ENCODE data around the gene PTPN11. TPM values are rescaled to one million over a fixed set of nuclear protein-coding genes. Genes with fewer than 3 reads are reported as not detected.

Gene PTPN11
- polyA plus RNA-seq, 1 experiment, result 137 TPM

- POLR2A ChIA-PET, result no interaction called here
- H3K4me3 ChIP-seq (ENCODE audit: low read depth, low read length), result no peak overlapping the region
- TF ChIP-seq, protein P1, sequence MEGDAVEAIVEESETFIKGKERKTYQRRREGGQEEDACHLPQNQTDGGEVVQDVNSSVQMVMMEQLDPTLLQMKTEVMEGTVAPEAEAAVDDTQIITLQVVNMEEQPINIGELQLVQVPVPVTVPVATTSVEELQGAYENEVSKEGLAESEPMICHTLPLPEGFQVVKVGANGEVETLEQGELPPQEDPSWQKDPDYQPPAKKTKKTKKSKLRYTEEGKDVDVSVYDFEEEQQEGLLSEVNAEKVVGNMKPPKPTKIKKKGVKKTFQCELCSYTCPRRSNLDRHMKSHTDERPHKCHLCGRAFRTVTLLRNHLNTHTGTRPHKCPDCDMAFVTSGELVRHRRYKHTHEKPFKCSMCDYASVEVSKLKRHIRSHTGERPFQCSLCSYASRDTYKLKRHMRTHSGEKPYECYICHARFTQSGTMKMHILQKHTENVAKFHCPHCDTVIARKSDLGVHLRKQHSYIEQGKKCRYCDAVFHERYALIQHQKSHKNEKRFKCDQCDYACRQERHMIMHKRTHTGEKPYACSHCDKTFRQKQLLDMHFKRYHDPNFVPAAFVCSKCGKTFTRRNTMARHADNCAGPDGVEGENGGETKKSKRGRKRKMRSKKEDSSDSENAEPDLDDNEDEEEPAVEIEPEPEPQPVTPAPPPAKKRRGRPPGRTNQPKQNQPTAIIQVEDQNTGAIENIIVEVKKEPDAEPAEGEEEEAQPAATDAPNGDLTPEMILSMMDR (IDR thresholded peaks at IDR 0.05; ENCODE audit: low read depth, low read length), result no peak
Measured at GRCh38 chr12:112466835-112467234, 48.1 kb downstream of the PTPN11 start.

DNA sequence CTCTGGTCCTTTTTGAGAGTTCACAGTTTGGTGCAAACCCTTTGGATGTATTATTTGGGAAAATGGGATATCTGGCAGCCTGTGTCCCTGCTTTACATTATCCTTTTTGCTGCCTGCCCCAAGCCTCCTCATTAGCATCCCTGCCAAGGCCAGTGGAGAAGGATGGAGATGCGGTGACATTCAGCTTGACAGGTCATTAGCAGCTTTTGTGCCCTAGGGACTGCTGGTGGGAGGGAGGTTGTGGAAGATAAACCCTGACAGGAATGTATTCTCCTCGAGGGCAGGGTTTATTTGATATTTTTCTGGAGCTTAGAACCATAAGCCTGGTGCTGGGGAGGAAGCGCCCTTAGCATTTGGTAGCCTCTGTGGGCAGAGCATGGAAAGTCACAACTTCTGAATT, 49.3 kb downstream of the PTPN11 start:
- DNase-seq (ENCODE audit: low read depth, low spot score), result no peak
- no peak overlapping the region for H3K4me3 ChIP-seq (ENCODE audit: low read depth, low read length)
- H3K9me3 ChIP-seq (ENCODE audit: control insufficient read depth, insufficient read depth, low read length), result no peaks in the 10 kb centered on the region
- ChIA-PET POLR2A (no interaction called here), CTCF (no interaction called here)
- no peak overlapping the region for H3K27ac ChIP-seq (ENCODE audit: low read depth, low read length)
- TF ChIP-seq, protein P1 (IDR thresholded peaks at IDR 0.05; ENCODE audit: low read depth, low read length), result no peak
- H3K27me3 ChIP-seq (ENCODE audit: control insufficient read depth, insufficient read depth, low read length), result no peaks in the 10 kb centered on the region

More at GRCh38 chr12:112466835-112467234, 48.1 kb downstream of the PTPN11 start:
- Histone ChIP-seq H3K27ac (ENCODE audit: low read depth, low read length) (no peak overlapping the region), H3K27me3 (ENCODE audit: control insufficient read depth, insufficient read depth, low read length) (no peaks in the 10 kb centered on the region), H3K9me3 (ENCODE audit: control insufficient read depth, insufficient read depth, low read length) (no peaks in the 10 kb centered on the region)
- CTCF ChIA-PET, result no interaction called here
- DNase-seq (ENCODE audit: low read depth, low spot score), result no peak

DNA sequence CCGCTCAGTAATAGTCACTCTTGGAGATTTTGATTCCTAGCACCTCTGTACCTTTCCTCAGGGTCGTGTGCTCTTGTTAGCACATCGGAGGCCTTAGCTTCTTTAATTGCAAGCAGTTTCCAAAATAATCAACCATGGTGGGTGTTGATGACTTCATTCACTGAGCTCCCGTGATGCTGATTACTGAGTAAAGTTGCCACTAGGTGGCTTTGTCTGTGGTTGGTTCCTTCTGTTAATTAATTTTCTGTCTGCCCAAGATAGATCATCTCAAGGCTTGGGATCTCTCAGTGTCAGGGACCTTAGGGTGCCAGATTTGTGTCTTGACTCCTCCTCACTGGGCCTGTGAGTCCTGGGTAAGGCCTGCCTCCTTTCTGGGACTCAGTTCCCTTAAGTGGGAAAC, 54.3 kb downstream of the PTPN11 start:
- TF ChIP-seq, protein P1 (IDR thresholded peaks at IDR 0.05; ENCODE audit: low read depth, low read length), result no peak; the same call in 1 of the 2 replicates
- Histone ChIP-seq H3K4me3 (ENCODE audit: low read depth, low read length) (no peak overlapping the region), H3K9me3 (ENCODE audit: control insufficient read depth, insufficient read depth, low read length) (no peaks in the 10 kb centered on the region), H3K27me3 (ENCODE audit: control insufficient read depth, insufficient read depth, low read length) (no peaks in the 10 kb centered on the region), H3K27ac (ENCODE audit: low read depth, low read length) (no peak overlapping the region)
- ChIA-PET CTCF (no interaction called here), POLR2A (no interaction called here)
- DNase-seq (ENCODE audit: low read depth, low spot score), result no peak

DNA sequence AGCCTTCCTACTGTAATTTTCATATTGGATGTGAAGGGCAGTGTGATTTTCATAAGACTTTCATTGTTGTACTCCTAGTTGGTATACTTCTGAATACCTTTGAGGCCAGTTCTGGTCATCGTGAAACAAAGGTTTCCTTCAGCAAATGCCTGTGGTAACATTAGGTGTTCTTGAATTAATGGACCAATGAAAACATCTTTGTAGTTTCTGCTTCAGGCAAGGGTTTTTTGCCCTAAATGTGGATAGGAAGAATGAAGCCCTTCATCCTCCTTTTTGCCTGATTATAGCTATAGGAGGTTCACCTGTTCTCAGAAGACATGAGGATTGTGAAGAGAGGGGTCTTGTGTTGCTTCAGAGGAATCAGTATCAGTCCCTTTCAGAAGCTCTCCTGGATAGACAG, 60.7 kb downstream of the PTPN11 start:
- DNase-seq (ENCODE audit: low read depth, low spot score), result no peak
- Histone ChIP-seq H3K27ac (ENCODE audit: low read depth, low read length) (no peak overlapping the region), H3K9me3 (ENCODE audit: control insufficient read depth, insufficient read depth, low read length) (no peaks in the 10 kb centered on the region), H3K27me3 (ENCODE audit: control insufficient read depth, insufficient read depth, low read length) (no peaks in the 10 kb centered on the region), H3K4me3 (ENCODE audit: low read depth, low read length) (no peak overlapping the region)
- POLR2A ChIA-PET, result no interaction called here
- TF ChIP-seq, protein P1 (IDR thresholded peaks at IDR 0.05; ENCODE audit: low read depth, low read length), result no peak
- CTCF ChIA-PET, result no interaction called here

DNA sequence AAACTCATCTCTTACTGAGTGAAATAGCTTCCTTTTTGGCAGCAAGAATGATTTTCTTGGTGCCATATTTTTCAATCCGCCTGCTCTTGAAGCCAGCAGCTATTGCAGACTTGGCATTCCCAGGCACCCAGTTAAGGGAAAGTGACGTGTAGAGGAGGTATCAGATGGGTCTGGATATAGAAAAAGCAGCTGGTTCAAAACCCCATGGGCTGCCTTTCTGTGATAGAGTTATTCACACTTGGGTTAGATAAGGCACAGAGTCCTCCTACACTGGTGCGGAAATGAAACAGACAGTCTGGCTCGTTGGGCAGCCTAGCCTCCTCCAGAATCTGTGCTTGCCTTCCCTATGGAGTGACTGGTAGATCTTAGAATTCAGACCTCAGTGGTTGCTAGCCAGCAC, 62.2 kb downstream of the PTPN11 start:
- no peak for DNase-seq (ENCODE audit: low read depth, low spot score)
- TF ChIP-seq, protein P1 (IDR thresholded peaks at IDR 0.05; ENCODE audit: low read depth, low read length), result no peak
- Histone ChIP-seq H3K9me3 (ENCODE audit: control insufficient read depth, insufficient read depth, low read length) (no peaks in the 10 kb centered on the region), H3K27me3 (ENCODE audit: control insufficient read depth, insufficient read depth, low read length) (no peaks in the 10 kb centered on the region), H3K4me3 (ENCODE audit: low read depth, low read length) (no peak overlapping the region), H3K27ac (ENCODE audit: low read depth, low read length) (no peak overlapping the region)
- POLR2A ChIA-PET, result no interaction called here
- CTCF ChIA-PET, result no interaction called here

Measured in AG04450 (cell line).